H9 (cell line): ENCODE results near the gene SMAD3. TPM values are rescaled to one million over a fixed set of nuclear protein-coding genes. Genes with fewer than 3 reads are reported as not detected.

ENCODE experiments used
- DNase-seq: peaks from one replicate; pipeline ENCODE4 v3.0.0-alpha.2; 2017
- H2AFZ ChIP-seq: one replicate; pipeline ENCODE4 v1.6.1; 2013; ENCODE audit warnings: mild to moderate bottlenecking, low read length, control low read depth, moderate library complexity
- H2AK5ac ChIP-seq: 2 replicates; pipeline ENCODE4 v1.6.1; 2013; ENCODE audit warnings: low read length, control low read depth, mixed read lengths; ENCODE audit not compliant: insufficient read length
- H2BK120ac ChIP-seq: one replicate; pipeline ENCODE4 v1.6.1; 2013; ENCODE audit warnings: low read depth, mild to moderate bottlenecking, low read length, control low read depth, inconsistent platforms; ENCODE audit not compliant: poor library complexity, severe bottlenecking
- H2BK12ac ChIP-seq: 2 replicates; pipeline ENCODE4 v1.6.1; 2013; ENCODE audit warnings: low read length, control low read depth, mixed read lengths, low read depth; ENCODE audit not compliant: insufficient read length
- H2BK15ac ChIP-seq: 2 replicates; pipeline ENCODE4 v1.6.1; 2013; ENCODE audit warnings: low read depth, low read length, control low read depth
- H2BK20ac ChIP-seq: one replicate; pipeline ENCODE4 v1.6.1; 2013; ENCODE audit warnings: low read depth, mild to moderate bottlenecking, low read length, control low read depth, inconsistent platforms; ENCODE audit not compliant: poor library complexity, severe bottlenecking
- H2BK5ac ChIP-seq: 2 replicates; pipeline ENCODE4 v1.6.1; 2013; ENCODE audit warnings: low read length, control low read depth, mixed read lengths; ENCODE audit not compliant: insufficient read length
- H3K14ac ChIP-seq: 2 replicates; pipeline ENCODE4 v1.6.1; 2013; ENCODE audit warnings: low read length, control low read depth; ENCODE audit not compliant: insufficient read depth
- H3K18ac ChIP-seq: 2 replicates; pipeline ENCODE4 v1.6.1; 2013; ENCODE audit warnings: low read depth, mild to moderate bottlenecking, mixed read lengths, low read length, control low read depth; ENCODE audit not compliant: insufficient read length
- H3K23ac ChIP-seq: 2 replicates; pipeline ENCODE4 v1.6.1; 2013; ENCODE audit warnings: low read length, control low read depth, mixed read lengths, low read depth; ENCODE audit not compliant: insufficient read length
- H3K23me2 ChIP-seq: 2 replicates; pipeline ENCODE4 v1.6.1; 2013; ENCODE audit warnings: low read depth, mild to moderate bottlenecking, mixed read lengths, low read length, control low read depth; ENCODE audit not compliant: insufficient read length, poor library complexity, severe bottlenecking
- H3K27ac ChIP-seq: 2 replicates; pipeline ENCODE4 v1.5.1; 2013; ENCODE audit warnings: low read length, control low read depth, mixed read lengths, low read depth; ENCODE audit not compliant: insufficient read length
- H3K27me3 ChIP-seq: 2 replicates; pipeline ENCODE4 v1.6.1; 2013; ENCODE audit warnings: low read length, control low read depth, inconsistent platforms; ENCODE audit not compliant: insufficient read depth
- H3K4ac ChIP-seq: 2 replicates; pipeline ENCODE4 v1.6.1; 2013; ENCODE audit warnings: low read depth, mild to moderate bottlenecking, control low read depth, inconsistent platforms, low read length, moderate library complexity
- H3K4me1 ChIP-seq: 2 replicates; pipeline ENCODE4 v1.6.1; 2013; ENCODE audit warnings: low read length, control low read depth, inconsistent platforms; ENCODE audit not compliant: insufficient read depth
- H3K4me2 ChIP-seq: 2 replicates; pipeline ENCODE4 v1.6.1; 2013; ENCODE audit warnings: low read length, control low read depth, mixed read lengths; ENCODE audit not compliant: insufficient read length, insufficient read depth
- H3K56ac ChIP-seq: 2 replicates; pipeline ENCODE4 v1.6.1; 2013; ENCODE audit warnings: low read depth, mild to moderate bottlenecking, mixed read lengths, low read length, control low read depth; ENCODE audit not compliant: insufficient read length
- H3K79me1 ChIP-seq: 2 replicates; pipeline ENCODE4 v1.6.1; 2013; ENCODE audit warnings: low read depth, mild to moderate bottlenecking, moderate library complexity, low read length, control low read depth, inconsistent platforms; ENCODE audit not compliant: insufficient read depth, poor library complexity, severe bottlenecking
- H3K79me2 ChIP-seq: 2 replicates; pipeline ENCODE4 v1.6.1; 2013; ENCODE audit warnings: low read length, control low read depth, inconsistent platforms; ENCODE audit not compliant: insufficient read depth
- H3K9ac ChIP-seq: 2 replicates; pipeline ENCODE4 v1.6.1; 2013; ENCODE audit warnings: low read length, control low read depth, mixed read lengths; ENCODE audit not compliant: insufficient read length; ENCODE audit errors: extremely low read depth
- H3K9me3 ChIP-seq: one replicate; pipeline ENCODE4 v1.6.1; 2013; ENCODE audit warnings: low read depth, low read length, inconsistent platforms; ENCODE audit not compliant: control insufficient read depth
- H3T11ph ChIP-seq: one replicate; pipeline ENCODE4 v1.6.1; 2013; ENCODE audit warnings: mild to moderate bottlenecking, low read length, control low read depth, inconsistent platforms
- H4K20me1 ChIP-seq: one replicate; pipeline ENCODE4 v1.6.1; 2013; ENCODE audit not compliant: control insufficient read depth, insufficient read length, insufficient read depth
- H4K5ac ChIP-seq: 2 replicates; pipeline ENCODE4 v1.6.1; 2013; ENCODE audit warnings: low read depth, mild to moderate bottlenecking, mixed read lengths, low read length, control low read depth; ENCODE audit not compliant: insufficient read length
- H4K8ac ChIP-seq: replicated peaks from 2 replicates; pipeline ENCODE4 v1.6.1; 2013; ENCODE audit warnings: low read length, control low read depth, mixed read lengths, low read depth; ENCODE audit not compliant: insufficient read length
- H4K91ac ChIP-seq: 2 replicates; pipeline ENCODE4 v1.6.1; 2013; ENCODE audit warnings: low read depth, mild to moderate bottlenecking, moderate library complexity, mixed read lengths, low read length, control low read depth; ENCODE audit not compliant: insufficient read length
- H3K27ac Mint-ChIP-seq, 3 experiments: 2 replicates in 2 of 3; 3 replicates in 1 of 3; pipeline ENCODE4 v1.8.0; 2020 to 2021; ENCODE audit warnings: mixed read lengths in 3 of 3, mild to moderate bottlenecking in 1 of 3, moderate library complexity in 1 of 3
- H3K27me3 Mint-ChIP-seq: 2 replicates; pipeline ENCODE4 v1.8.0; 2021; ENCODE audit warnings: low read depth, mild to moderate bottlenecking, moderate library complexity, mixed read lengths
- H3K36me3 Mint-ChIP-seq, 3 experiments: 2 replicates in 2 of 3; 3 replicates in 1 of 3; pipeline ENCODE4 v1.8.0; 2020 to 2021; ENCODE audit warnings: low read depth in 3 of 3, mixed read lengths in 3 of 3; ENCODE audit not compliant: insufficient read depth in 1 of 3
- H3K4me1 Mint-ChIP-seq, 2 experiments: 2 replicates each; pipeline ENCODE4 v1.8.0; 2020; ENCODE audit warnings: mixed read lengths in 2 of 2
- H3K4me3 Mint-ChIP-seq, 2 experiments: 2 replicates in 1 of 2; 3 replicates in 1 of 2; pipeline ENCODE4 v1.8.0; 2020 to 2021; ENCODE audit warnings: mild to moderate bottlenecking in 2 of 2, mixed read lengths in 2 of 2, moderate library complexity in 1 of 2
- H3K9me3 Mint-ChIP-seq, 2 experiments: 2 replicates in 1 of 2; 3 replicates in 1 of 2; pipeline ENCODE4 v1.8.0; 2020; ENCODE audit warnings: mild to moderate bottlenecking in 2 of 2, mixed read lengths in 2 of 2, moderate library complexity in 1 of 2
- CTCF ChIP-seq: fragments of 200-600 bp; sonication (generic); conservative IDR thresholded peaks from 3 replicates; pipeline ENCODE4 v1.8.0; 2021; ENCODE audit warnings: antibody characterized with exemption, mild to moderate bottlenecking
- WGBS: extraction: QIAGEN DNeasy Blood & Tissue Kit; methylation state at CpG from one replicate; pipeline ENCODE4 v1.1.7; 2013; ENCODE audit warnings: missing lambda C conversion rate, low lambda C conversion rate, mixed read lengths; ENCODE audit not compliant: insufficient read length; ENCODE audit errors: extremely low coverage; 5-methylcytosine and 5-hydroxymethylcytosine counted together
- total RNA-seq: library from RNA; stranded (reverse); gene quantifications from 2 replicates; pipeline ENCODE4 v1.2.1, GENCODE V29; 2021

The SMAD3 gene
- total RNA-seq, 1 experiment from 2014 or later: 26.7 TPM

- no peak overlapping the region for H3K4me3 Mint-ChIP-seq
- no peak overlapping the region for H2BK120ac ChIP-seq
- peaks cover 0 to 4% (median 2%) of the 10 kb centered on the region in 3 experiments; a peak in 4 of 7 replicates for H3K36me3 Mint-ChIP-seq
- no peak overlapping the region for H2AK5ac ChIP-seq
- no peak overlapping the region for H4K91ac ChIP-seq
- no peak overlapping the region for H3K18ac ChIP-seq
- no peak overlapping the region for H4K8ac ChIP-seq
- no peak overlapping the region for H2BK15ac ChIP-seq
- H2BK5ac ChIP-seq: no peak overlapping the region
- no peaks in the 10 kb centered on the region for H3K27me3 Mint-ChIP-seq
- H4K5ac ChIP-seq: no peak overlapping the region
- no peaks in the 10 kb centered on the region for H3K27me3 ChIP-seq
- H3K9me3 Mint-ChIP-seq: no peaks in the 10 kb centered on the region
- no peak overlapping the region for H3K4ac ChIP-seq
- no peak overlapping the region for H3K27ac ChIP-seq
- H3K14ac ChIP-seq: no peak overlapping the region
- H2BK20ac ChIP-seq: no peak overlapping the region
- H3K4me1 Mint-ChIP-seq: peaks cover 53 to 62% of the 10 kb centered on the region in 2 experiments
- no CpG with 5 or more reads among the region's 3 CpGs for WGBS
- no peaks in the 10 kb centered on the region for H3K9me3 ChIP-seq
- no peak overlapping the region for H3K9ac ChIP-seq
- H2BK12ac ChIP-seq: no peak overlapping the region
- no peaks in the 10 kb centered on the region; the same call in 1 of the 2 replicates for H3K4me1 ChIP-seq
- no peak overlapping the region for H3K23ac ChIP-seq
- H4K20me1 ChIP-seq: no peaks in the 10 kb centered on the region
- TF ChIP-seq CTCF: no peak
- no peaks in the 10 kb centered on the region for H3K23me2 ChIP-seq
- H3K4me2 ChIP-seq: no peak overlapping the region
- H3K56ac ChIP-seq: no peak overlapping the region
- no peaks in the 10 kb centered on the region; the same call in 1 of the 2 replicates for H3K79me2 ChIP-seq
- no peak overlapping the region for H3K27ac Mint-ChIP-seq
- no peak for DNase-seq
- no peak overlapping the region for H3T11ph ChIP-seq
- H3K79me1 ChIP-seq: no peaks in the 10 kb centered on the region
- H2AFZ ChIP-seq: no peak overlapping the region
These were observed 16.7 kb downstream of the SMAD3 start for GRCh38 chr15:67082007-67082536.
